Panc1 (cell line): ENCODE results near the gene TAB3. TPM values are rescaled to one million over a fixed set of nuclear protein-coding genes. Genes with fewer than 3 reads are reported as not detected.

Source experiments
- ATAC-seq: fragments of 200-7000 bp; cut with Tn5 transposase; 2 replicates; pipeline ENCODE4 v1.9.1; 2020; ENCODE audit warnings: mild to moderate bottlenecking, moderate library complexity
- BruUV-seq: library from RNA; stranded (reverse); fragments of 400-500 nt; replicated peaks from 2 replicates; lab custom pipeline; 2021; lab: Mats Ljungman, UMichigan
- CTCF ChIA-PET: fragments of 300-600 bp; sonication (Branson Sonifier 250); formaldehyde crosslinking; loops from one replicate; lab custom pipeline; 2022; ENCODE audit warnings: antibody characterized with exemption; lab: Charles Lee
- POLR2A ChIA-PET: fragments of 300-600 bp; sonication (Branson Sonifier 250); formaldehyde crosslinking; loops from one replicate; lab custom pipeline; 2022; ENCODE audit warnings: antibody characterized with exemption; lab: Charles Lee
- DNase-seq: peaks from one replicate; pipeline ENCODE4 v3.0.0-alpha.2; 2010; ENCODE audit warnings: low read depth, low spot score
- H3K27ac ChIP-seq: 2 replicates; pipeline ENCODE4 v1.5.1; 2011; ENCODE audit warnings: mild to moderate bottlenecking, low read length, inconsistent platforms
- H3K27me3 ChIP-seq: fragments of 200-500 bp; sonication (Bioruptor generic); 2 replicates; pipeline ENCODE4 v1.6.0; 2014; ENCODE audit warnings: low read length, inconsistent platforms; ENCODE audit not compliant: control insufficient read depth, insufficient read depth
- H3K36me3 ChIP-seq: fragments of 200-500 bp; sonication (Bioruptor generic); 2 replicates; pipeline ENCODE4 v1.5.1; 2014; ENCODE audit warnings: inconsistent platforms, mild to moderate bottlenecking, low read length, moderate library complexity; ENCODE audit not compliant: control insufficient read depth, insufficient read depth
- H3K4me1 ChIP-seq: 2 replicates; pipeline ENCODE4 v1.5.1; 2011; ENCODE audit warnings: inconsistent platforms, mild to moderate bottlenecking, low read length, moderate library complexity; ENCODE audit not compliant: control insufficient read depth, insufficient read depth
- H3K4me3 ChIP-seq, 2 experiments: 2 replicates each; pipeline ENCODE4 v1.5.1; 2011 to 2012; ENCODE audit warnings: low read depth in 2 of 2, low read length in 2 of 2, mild to moderate bottlenecking in 2 of 2, inconsistent platforms in 1 of 2, moderate library complexity in 1 of 2
- H3K9me3 ChIP-seq: fragments of 200-500 bp; sonication (Bioruptor generic); 2 replicates; pipeline ENCODE4 v1.5.1; 2014; ENCODE audit warnings: low read depth, mild to moderate bottlenecking, inconsistent platforms, low read length, moderate library complexity; ENCODE audit not compliant: control insufficient read depth, insufficient read depth
- POLR2AphosphoS5 ChIP-seq: IDR thresholded peaks from 2 replicates; pipeline ENCODE4 v1.6.1; 2012; ENCODE audit warnings: mild to moderate bottlenecking, low read depth, low read length, moderate library complexity
- SIN3A ChIP-seq: IDR thresholded peaks from 2 replicates; pipeline ENCODE4 v1.6.1; 2012; ENCODE audit warnings: low read depth, mild to moderate bottlenecking, low read length, moderate library complexity, borderline replicate concordance; ENCODE audit not compliant: insufficient read depth
- TCF7L2 ChIP-seq: IDR thresholded peaks from 2 replicates; pipeline ENCODE4 v1.6.1; 2011; ENCODE audit warnings: mild to moderate bottlenecking, low read depth, low read length, inconsistent platforms
- in situ Hi-C: cut with HindIII; loops from 2 replicates; pipeline ENCODE4 v1.10.0; 2016; ENCODE audit warnings: low sequenced_read_pairs, low pct_unique_long_range_greater_than_20kb
- intact Hi-C: fragments of 100-400 bp; cut with micrococcal nuclease; formaldehyde crosslinking; loops from one replicate; pipeline ENCODE4 v1.10.0; 2022; ENCODE audit not compliant: unreplicated experiment
- total RNA-seq: library from RNA; stranded (reverse); gene quantifications from one replicate; pipeline ENCODE4 v1.2.1, GENCODE V29; 2021; ENCODE audit not compliant: unreplicated experiment
- TF ChIP-seq, protein P1 (sequence below), 2 experiments: IDR thresholded peaks; 2 replicates each; pipeline ENCODE4 v1.6.1; 2011 to 2012; ENCODE audit warnings: low read depth in 2 of 2, control low read depth in 1 of 2, low read length in 1 of 2, mild to moderate bottlenecking in 1 of 2, moderate library complexity in 1 of 2; ENCODE audit not compliant: insufficient read depth in 1 of 2
- TF ChIP-seq, protein P2 (sequence below): fragments of 450-650 bp; IDR thresholded peaks from 2 replicates; pipeline ENCODE4 v1.5.1; 2017; ENCODE audit warnings: mild to moderate bottlenecking

The TAB3 gene
- total RNA-seq, 1 experiment from 2014 or later, result 7.7 TPM

DNA sequence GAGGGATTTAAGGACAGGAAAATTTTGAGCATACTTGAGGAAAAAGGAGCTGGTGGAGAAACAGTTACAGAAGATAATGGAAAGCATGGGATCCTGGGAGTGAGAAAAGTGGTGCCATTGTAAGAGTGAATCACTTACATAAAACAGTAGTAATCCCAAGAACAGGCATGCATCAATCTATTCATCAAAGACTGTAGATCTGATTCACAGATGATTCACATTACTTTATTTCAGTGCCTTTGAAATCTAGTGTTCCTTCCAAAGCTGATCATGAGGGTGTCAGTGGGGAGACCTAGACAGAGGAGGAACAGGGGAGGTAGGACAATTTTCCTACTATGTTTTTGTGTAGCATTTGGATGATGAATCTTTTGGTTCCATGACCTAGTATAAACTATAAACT is 102.7 kb downstream of the TAB3 start:
- no peak for TF ChIP-seq POLR2AphosphoS5
- TF ChIP-seq, protein P1, sequence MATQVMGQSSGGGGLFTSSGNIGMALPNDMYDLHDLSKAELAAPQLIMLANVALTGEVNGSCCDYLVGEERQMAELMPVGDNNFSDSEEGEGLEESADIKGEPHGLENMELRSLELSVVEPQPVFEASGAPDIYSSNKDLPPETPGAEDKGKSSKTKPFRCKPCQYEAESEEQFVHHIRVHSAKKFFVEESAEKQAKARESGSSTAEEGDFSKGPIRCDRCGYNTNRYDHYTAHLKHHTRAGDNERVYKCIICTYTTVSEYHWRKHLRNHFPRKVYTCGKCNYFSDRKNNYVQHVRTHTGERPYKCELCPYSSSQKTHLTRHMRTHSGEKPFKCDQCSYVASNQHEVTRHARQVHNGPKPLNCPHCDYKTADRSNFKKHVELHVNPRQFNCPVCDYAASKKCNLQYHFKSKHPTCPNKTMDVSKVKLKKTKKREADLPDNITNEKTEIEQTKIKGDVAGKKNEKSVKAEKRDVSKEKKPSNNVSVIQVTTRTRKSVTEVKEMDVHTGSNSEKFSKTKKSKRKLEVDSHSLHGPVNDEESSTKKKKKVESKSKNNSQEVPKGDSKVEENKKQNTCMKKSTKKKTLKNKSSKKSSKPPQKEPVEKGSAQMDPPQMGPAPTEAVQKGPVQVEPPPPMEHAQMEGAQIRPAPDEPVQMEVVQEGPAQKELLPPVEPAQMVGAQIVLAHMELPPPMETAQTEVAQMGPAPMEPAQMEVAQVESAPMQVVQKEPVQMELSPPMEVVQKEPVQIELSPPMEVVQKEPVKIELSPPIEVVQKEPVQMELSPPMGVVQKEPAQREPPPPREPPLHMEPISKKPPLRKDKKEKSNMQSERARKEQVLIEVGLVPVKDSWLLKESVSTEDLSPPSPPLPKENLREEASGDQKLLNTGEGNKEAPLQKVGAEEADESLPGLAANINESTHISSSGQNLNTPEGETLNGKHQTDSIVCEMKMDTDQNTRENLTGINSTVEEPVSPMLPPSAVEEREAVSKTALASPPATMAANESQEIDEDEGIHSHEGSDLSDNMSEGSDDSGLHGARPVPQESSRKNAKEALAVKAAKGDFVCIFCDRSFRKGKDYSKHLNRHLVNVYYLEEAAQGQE (IDR thresholded peaks at IDR 0.05; ENCODE audit: insufficient read depth in 1 of 2, low read depth in 2 of 2, low read length in 1 of 2), result no peak
- TF ChIP-seq, protein P2, sequence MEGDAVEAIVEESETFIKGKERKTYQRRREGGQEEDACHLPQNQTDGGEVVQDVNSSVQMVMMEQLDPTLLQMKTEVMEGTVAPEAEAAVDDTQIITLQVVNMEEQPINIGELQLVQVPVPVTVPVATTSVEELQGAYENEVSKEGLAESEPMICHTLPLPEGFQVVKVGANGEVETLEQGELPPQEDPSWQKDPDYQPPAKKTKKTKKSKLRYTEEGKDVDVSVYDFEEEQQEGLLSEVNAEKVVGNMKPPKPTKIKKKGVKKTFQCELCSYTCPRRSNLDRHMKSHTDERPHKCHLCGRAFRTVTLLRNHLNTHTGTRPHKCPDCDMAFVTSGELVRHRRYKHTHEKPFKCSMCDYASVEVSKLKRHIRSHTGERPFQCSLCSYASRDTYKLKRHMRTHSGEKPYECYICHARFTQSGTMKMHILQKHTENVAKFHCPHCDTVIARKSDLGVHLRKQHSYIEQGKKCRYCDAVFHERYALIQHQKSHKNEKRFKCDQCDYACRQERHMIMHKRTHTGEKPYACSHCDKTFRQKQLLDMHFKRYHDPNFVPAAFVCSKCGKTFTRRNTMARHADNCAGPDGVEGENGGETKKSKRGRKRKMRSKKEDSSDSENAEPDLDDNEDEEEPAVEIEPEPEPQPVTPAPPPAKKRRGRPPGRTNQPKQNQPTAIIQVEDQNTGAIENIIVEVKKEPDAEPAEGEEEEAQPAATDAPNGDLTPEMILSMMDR, result no peak
- TF ChIP-seq TCF7L2, result no peak
- TF ChIP-seq SIN3A, result no peak
- no peak for ATAC-seq
- Histone ChIP-seq H3K27ac (no peak overlapping the region), H3K36me3 (no peaks in the 10 kb centered on the region), H3K4me3 (no peak overlapping the region), H3K9me3 (no peaks in the 10 kb centered on the region), H3K27me3 (no peaks in the 10 kb centered on the region), H3K4me1 (no peaks in the 10 kb centered on the region)
- DNase-seq, result no peak
- BruUV-seq, result no TSS peak
- ChIA-PET POLR2A (no interaction called here), CTCF (no interaction called here)
- in situ Hi-C loops, result no loop called here
- intact Hi-C loops, result no loop called here

DNA sequence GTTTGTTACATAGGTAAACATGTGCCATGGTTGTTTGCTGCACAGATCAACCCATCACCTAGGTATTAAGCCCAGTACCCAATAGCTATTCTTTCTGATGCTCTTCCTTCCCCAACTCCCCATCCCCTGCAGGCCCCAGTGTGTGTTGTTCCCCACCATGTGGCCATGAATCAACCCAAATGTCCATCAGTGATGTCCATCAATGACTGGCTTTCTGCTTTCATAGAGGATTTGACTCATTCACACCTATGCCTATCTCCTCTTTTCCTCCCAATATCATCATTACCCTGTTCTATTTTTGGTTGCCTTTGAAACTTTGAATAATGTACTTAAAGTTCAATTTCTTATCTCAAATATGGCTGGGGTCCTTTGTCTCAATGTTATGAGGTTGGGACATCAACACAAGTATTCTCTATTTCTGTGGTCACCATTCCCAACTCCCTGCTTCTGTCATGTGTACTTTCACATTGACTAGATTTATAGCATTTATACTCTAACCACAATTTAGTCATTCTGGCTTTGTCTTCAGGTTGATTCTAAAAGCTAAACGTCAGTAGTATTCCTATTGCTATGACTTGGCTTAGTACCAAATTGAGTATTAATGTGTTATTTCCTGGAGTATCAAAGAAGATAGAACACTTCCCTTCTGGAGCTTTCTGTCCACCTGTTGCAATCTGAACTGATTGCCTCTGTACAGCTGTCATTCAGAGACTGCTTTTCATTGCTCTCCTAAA is 107.2 kb downstream of the TAB3 start:
- TF ChIP-seq POLR2AphosphoS5 (no peak), TCF7L2 (no peak), SIN3A (no peak)
- TF ChIP-seq, protein P2, result no peak
- TF ChIP-seq, protein P1 (IDR thresholded peaks at IDR 0.05; ENCODE audit: insufficient read depth in 1 of 2, low read depth in 2 of 2, low read length in 1 of 2), result no peak
- H3K4me1 ChIP-seq, result no peaks in the 10 kb centered on the region
- ATAC-seq, result no peak
- in situ Hi-C loops, result no loop called here
- H3K4me3 ChIP-seq, result no peak overlapping the region
- H3K27me3 ChIP-seq, result no peaks in the 10 kb centered on the region
- no TSS peak for BruUV-seq
- intact Hi-C loops, result no loop called here
- POLR2A ChIA-PET, result no interaction called here
- H3K9me3 ChIP-seq, result no peaks in the 10 kb centered on the region
- H3K36me3 ChIP-seq, result no peaks in the 10 kb centered on the region
- no peak for DNase-seq
- CTCF ChIA-PET, result no interaction called here
- no peak overlapping the region for H3K27ac ChIP-seq
